D341Med (cell line): ENCODE data around the gene KNL1.
A peak's percentile ranks its signal among the peaks of the same experiment; 100 is the strongest.
"Not testable (repeated sequence)": the region's sequence is repeated elsewhere in the genome, so short reads cannot be mapped to it uniquely, and the experiment has no call there.

ENCODE experiments used
- DNase-seq: peaks from one replicate; pipeline ENCODE4 v3.0.0; 2012; ENCODE audit warnings: low spot score

Gene KNL1

GRCh38 chr15:40581796-40582195 is 12.3 kb upstream of the KNL1 start:
- DNase-seq = not testable (repeated sequence)

- no peak for DNase-seq
Observed at GRCh38 chr15:40582726-40583246, 11.3 kb upstream of the KNL1 start.

- no peak for DNase-seq
Observed at GRCh38 chr15:40584191-40584590, 9.9 kb upstream of the KNL1 start.

- DNase-seq = no peak
Observed at GRCh38 chr15:40590667-40591050, 3.4 kb upstream of the KNL1 start.

- DNase-seq = no peak
Observed at GRCh38 chr15:40591389-40591788, 2.7 kb upstream of the KNL1 start.

- DNase-seq = no peak
Observed at GRCh38 chr15:40593165-40593564, 884 bp upstream of the KNL1 start.

GRCh38 chr15:40594429-40594836 is 384 bp downstream of the KNL1 start:
- peak; percentile 82 for DNase-seq

- DNase-seq = no peak
Observed at GRCh38 chr15:40595219-40595618, 1.2 kb downstream of the KNL1 start.

- DNase-seq = no peak
Observed at GRCh38 chr15:40595773-40596172, 1.7 kb downstream of the KNL1 start.

GRCh38 chr15:40597024-40597423 is 3.0 kb downstream of the KNL1 start:
- DNase-seq = no peak

- no peak for DNase-seq
Observed at GRCh38 chr15:40598126-40598525, 4.1 kb downstream of the KNL1 start.

GRCh38 chr15:40598672-40599071 is 4.6 kb downstream of the KNL1 start:
- DNase-seq = no peak

- DNase-seq = peak; percentile 65
Observed at GRCh38 chr15:40600956-40601355, 6.9 kb downstream of the KNL1 start.

GRCh38 chr15:40603935-40604334 is 9.9 kb downstream of the KNL1 start:
- no peak for DNase-seq

- no peak for DNase-seq
Observed at GRCh38 chr15:40613080-40613479, 19.0 kb downstream of the KNL1 start.

GRCh38 chr15:40618023-40618422 is 24.0 kb downstream of the KNL1 start:
- no peak for DNase-seq

- no peak for DNase-seq
Observed at GRCh38 chr15:40618906-40619305, 24.9 kb downstream of the KNL1 start.

GRCh38 chr15:40623361-40623760 is 29.3 kb downstream of the KNL1 start:
- no peak for DNase-seq

GRCh38 chr15:40630313-40630712 is 36.3 kb downstream of the KNL1 start:
- DNase-seq = no peak

- no peak for DNase-seq
Observed at GRCh38 chr15:40633178-40633577, 39.1 kb downstream of the KNL1 start.

- DNase-seq = no peak
Observed at GRCh38 chr15:40637221-40637745, 43.2 kb downstream of the KNL1 start.

- DNase-seq = no peak
Observed at GRCh38 chr15:40639677-40640076, 45.6 kb downstream of the KNL1 start.

- no peak for DNase-seq
Observed at GRCh38 chr15:40647523-40647922, 53.5 kb downstream of the KNL1 start.

GRCh38 chr15:40650479-40650878 is 56.4 kb downstream of the KNL1 start:
- no peak for DNase-seq

- no peak for DNase-seq
Observed at GRCh38 chr15:40660686-40661085, 66.6 kb downstream of the KNL1 start.
